Measurements from ENCODE around the gene PRELID3B.

GRCh38 chr20:59071216-59071615 lies 28.6 kb upstream of the PRELID3B start:
- no peak for TF ChIP-seq POLR2AphosphoS5 (IDR thresholded peaks at IDR 0.05; ENCODE audit: low read depth, low read length)
- no peak for TF ChIP-seq BRCA1 (IDR thresholded peaks at IDR 0.05; ENCODE audit: low read depth, low read length)
- TF ChIP-seq RFX5 (IDR thresholded peaks at IDR 0.05; ENCODE audit: borderline replicate concordance, low read depth, low read length) = no peak
- TF ChIP-seq CTCF (IDR thresholded peaks at IDR 0.05; ENCODE audit: control extremely low read depth in 1 of 3, insufficient read depth in 1 of 3, low read depth in 1 of 3, low read length in 3 of 3) = no peak
- no peak for TF ChIP-seq E2F6 (IDR thresholded peaks at IDR 0.05)
- no peak for TF ChIP-seq RAD21 (IDR thresholded peaks at IDR 0.05 in 1 of 2, conservative IDR thresholded peaks at IDR 0.05 in 1 of 2; ENCODE audit: low read depth in 2 of 2, low read length in 2 of 2)
- no peak for TF ChIP-seq TCF12 (IDR thresholded peaks at IDR 0.05; ENCODE audit: low read depth, low read length)
- no peak for TF ChIP-seq CHD2 (IDR thresholded peaks at IDR 0.05; ENCODE audit: low read length)
- TF ChIP-seq POLR2A (IDR thresholded peaks at IDR 0.05; ENCODE audit: control extremely low read depth in 1 of 2, low read depth in 2 of 2, low read length in 2 of 2) = no peak
- TF ChIP-seq MAX (IDR thresholded peaks at IDR 0.05) = no peak
